Fibroblast of lung (primary cell): ENCODE measurements around the gene FAU.

ENCODE experiments used
- EZH2 ChIP-seq: IDR thresholded peaks from 2 replicates; pipeline ENCODE4 v1.5.1; 2012; ENCODE audit warnings: low read length, control low read depth, mild to moderate bottlenecking; ENCODE audit errors: missing control alignments
- TF ChIP-seq, protein P1 (sequence below), 2 donors: IDR thresholded peaks in 1 of 2; conservative IDR thresholded peaks in 1 of 2; 1 replicate in 1 of 2; 2 replicates in 1 of 2; pipeline ENCODE4 v1.5.1; 2011 to 2012; ENCODE audit warnings: low read length in 2 of 2, control low read depth in 1 of 2, inconsistent platforms in 1 of 2, low read depth in 1 of 2, mild to moderate bottlenecking in 1 of 2

DNA sequence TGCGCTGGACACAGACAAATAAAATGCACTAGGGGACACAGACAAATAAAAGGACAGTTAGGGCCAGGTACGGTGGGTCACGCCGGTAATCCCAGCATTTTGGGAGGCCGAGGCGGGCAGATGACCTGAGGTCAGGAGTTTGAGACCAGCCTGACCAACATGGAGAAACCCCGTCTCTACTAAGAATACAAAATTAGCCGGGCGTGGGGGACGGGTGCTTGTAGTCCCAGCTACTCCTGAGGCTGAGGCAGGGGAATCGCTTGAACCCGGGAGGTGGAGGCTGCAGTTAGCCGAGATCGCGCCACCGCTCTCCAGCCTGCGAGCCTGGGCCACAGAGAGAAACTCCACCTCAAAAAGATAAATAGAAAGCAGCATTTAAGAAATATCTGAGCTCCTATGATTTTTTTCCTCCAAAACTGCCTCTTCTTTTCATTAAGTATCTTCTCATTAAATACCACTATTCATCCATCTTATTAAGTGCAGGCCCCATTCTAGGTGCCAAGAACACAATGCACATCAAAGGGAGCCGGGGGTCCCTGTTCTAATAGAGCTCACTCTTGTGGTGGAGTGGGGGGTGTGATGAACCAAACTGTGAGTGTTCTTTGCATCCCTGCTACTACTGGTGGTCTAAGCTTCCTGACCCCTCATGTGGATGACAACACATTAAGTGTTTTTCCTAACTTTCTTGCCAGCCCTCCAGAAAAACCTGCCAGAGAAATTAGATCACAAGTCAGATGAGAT, 3.7 kb downstream of the FAU start:
- TF ChIP-seq, protein P1, sequence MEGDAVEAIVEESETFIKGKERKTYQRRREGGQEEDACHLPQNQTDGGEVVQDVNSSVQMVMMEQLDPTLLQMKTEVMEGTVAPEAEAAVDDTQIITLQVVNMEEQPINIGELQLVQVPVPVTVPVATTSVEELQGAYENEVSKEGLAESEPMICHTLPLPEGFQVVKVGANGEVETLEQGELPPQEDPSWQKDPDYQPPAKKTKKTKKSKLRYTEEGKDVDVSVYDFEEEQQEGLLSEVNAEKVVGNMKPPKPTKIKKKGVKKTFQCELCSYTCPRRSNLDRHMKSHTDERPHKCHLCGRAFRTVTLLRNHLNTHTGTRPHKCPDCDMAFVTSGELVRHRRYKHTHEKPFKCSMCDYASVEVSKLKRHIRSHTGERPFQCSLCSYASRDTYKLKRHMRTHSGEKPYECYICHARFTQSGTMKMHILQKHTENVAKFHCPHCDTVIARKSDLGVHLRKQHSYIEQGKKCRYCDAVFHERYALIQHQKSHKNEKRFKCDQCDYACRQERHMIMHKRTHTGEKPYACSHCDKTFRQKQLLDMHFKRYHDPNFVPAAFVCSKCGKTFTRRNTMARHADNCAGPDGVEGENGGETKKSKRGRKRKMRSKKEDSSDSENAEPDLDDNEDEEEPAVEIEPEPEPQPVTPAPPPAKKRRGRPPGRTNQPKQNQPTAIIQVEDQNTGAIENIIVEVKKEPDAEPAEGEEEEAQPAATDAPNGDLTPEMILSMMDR (conservative IDR thresholded peaks at IDR 0.05 in 1 of 2, IDR thresholded peaks at IDR 0.05 in 1 of 2; ENCODE audit: low read depth in 1 of 2, low read length in 2 of 2): no peak
- TF ChIP-seq EZH2: no peak
